Panc1 (cell line): ENCODE data around the gene TMEM269. TPM values are rescaled to one million over a fixed set of nuclear protein-coding genes. Genes with fewer than 3 reads are reported as not detected.

Experiments
- ATAC-seq: fragments of 200-7000 bp; cut with Tn5 transposase; 2 replicates; pipeline ENCODE4 v1.9.1; 2020; ENCODE audit warnings: mild to moderate bottlenecking, moderate library complexity
- BruUV-seq: library from RNA; stranded (reverse); fragments of 400-500 nt; replicated peaks from 2 replicates; lab custom pipeline; 2021; lab: Mats Ljungman, UMichigan
- CTCF ChIA-PET: fragments of 300-600 bp; sonication (Branson Sonifier 250); formaldehyde crosslinking; loops from one replicate; lab custom pipeline; 2022; ENCODE audit warnings: antibody characterized with exemption; lab: Charles Lee
- POLR2A ChIA-PET: fragments of 300-600 bp; sonication (Branson Sonifier 250); formaldehyde crosslinking; loops from one replicate; lab custom pipeline; 2022; ENCODE audit warnings: antibody characterized with exemption; lab: Charles Lee
- DNase-seq: peaks from one replicate; pipeline ENCODE4 v3.0.0-alpha.2; 2010; ENCODE audit warnings: low read depth, low spot score
- H3K27ac ChIP-seq: 2 replicates; pipeline ENCODE4 v1.5.1; 2011; ENCODE audit warnings: mild to moderate bottlenecking, low read length, inconsistent platforms
- H3K27me3 ChIP-seq: fragments of 200-500 bp; sonication (Bioruptor generic); 2 replicates; pipeline ENCODE4 v1.6.0; 2014; ENCODE audit warnings: low read length, inconsistent platforms; ENCODE audit not compliant: control insufficient read depth, insufficient read depth
- H3K36me3 ChIP-seq: fragments of 200-500 bp; sonication (Bioruptor generic); 2 replicates; pipeline ENCODE4 v1.5.1; 2014; ENCODE audit warnings: inconsistent platforms, mild to moderate bottlenecking, low read length, moderate library complexity; ENCODE audit not compliant: control insufficient read depth, insufficient read depth
- H3K4me1 ChIP-seq: 2 replicates; pipeline ENCODE4 v1.5.1; 2011; ENCODE audit warnings: inconsistent platforms, mild to moderate bottlenecking, low read length, moderate library complexity; ENCODE audit not compliant: control insufficient read depth, insufficient read depth
- H3K4me3 ChIP-seq, 2 experiments: 2 replicates each; pipeline ENCODE4 v1.5.1; 2011 to 2012; ENCODE audit warnings: low read depth in 2 of 2, low read length in 2 of 2, mild to moderate bottlenecking in 2 of 2, inconsistent platforms in 1 of 2, moderate library complexity in 1 of 2
- H3K9me3 ChIP-seq: fragments of 200-500 bp; sonication (Bioruptor generic); 2 replicates; pipeline ENCODE4 v1.5.1; 2014; ENCODE audit warnings: low read depth, mild to moderate bottlenecking, inconsistent platforms, low read length, moderate library complexity; ENCODE audit not compliant: control insufficient read depth, insufficient read depth
- POLR2AphosphoS5 ChIP-seq: IDR thresholded peaks from 2 replicates; pipeline ENCODE4 v1.6.1; 2012; ENCODE audit warnings: mild to moderate bottlenecking, low read depth, low read length, moderate library complexity
- REST ChIP-seq, 2 experiments: IDR thresholded peaks; 2 replicates each; pipeline ENCODE4 v1.6.1; 2011 to 2012; ENCODE audit warnings: low read depth in 2 of 2, control low read depth in 1 of 2, low read length in 1 of 2, mild to moderate bottlenecking in 1 of 2, moderate library complexity in 1 of 2; ENCODE audit not compliant: insufficient read depth in 1 of 2
- SIN3A ChIP-seq: IDR thresholded peaks from 2 replicates; pipeline ENCODE4 v1.6.1; 2012; ENCODE audit warnings: low read depth, mild to moderate bottlenecking, low read length, moderate library complexity, borderline replicate concordance; ENCODE audit not compliant: insufficient read depth
- TCF7L2 ChIP-seq: IDR thresholded peaks from 2 replicates; pipeline ENCODE4 v1.6.1; 2011; ENCODE audit warnings: mild to moderate bottlenecking, low read depth, low read length, inconsistent platforms
- in situ Hi-C: cut with HindIII; loops from 2 replicates; pipeline ENCODE4 v1.10.0; 2016; ENCODE audit warnings: low sequenced_read_pairs, low pct_unique_long_range_greater_than_20kb
- intact Hi-C: fragments of 100-400 bp; cut with micrococcal nuclease; formaldehyde crosslinking; loops from one replicate; pipeline ENCODE4 v1.10.0; 2022; ENCODE audit not compliant: unreplicated experiment
- total RNA-seq: library from RNA; stranded (reverse); gene quantifications from one replicate; pipeline ENCODE4 v1.2.1, GENCODE V29; 2021; ENCODE audit not compliant: unreplicated experiment
- TF ChIP-seq, protein P1 (sequence below): fragments of 450-650 bp; IDR thresholded peaks from 2 replicates; pipeline ENCODE4 v1.5.1; 2017; ENCODE audit warnings: mild to moderate bottlenecking

TMEM269 gene
- total RNA-seq, 1 experiment from 2014 or later = 0.13 TPM

DNA sequence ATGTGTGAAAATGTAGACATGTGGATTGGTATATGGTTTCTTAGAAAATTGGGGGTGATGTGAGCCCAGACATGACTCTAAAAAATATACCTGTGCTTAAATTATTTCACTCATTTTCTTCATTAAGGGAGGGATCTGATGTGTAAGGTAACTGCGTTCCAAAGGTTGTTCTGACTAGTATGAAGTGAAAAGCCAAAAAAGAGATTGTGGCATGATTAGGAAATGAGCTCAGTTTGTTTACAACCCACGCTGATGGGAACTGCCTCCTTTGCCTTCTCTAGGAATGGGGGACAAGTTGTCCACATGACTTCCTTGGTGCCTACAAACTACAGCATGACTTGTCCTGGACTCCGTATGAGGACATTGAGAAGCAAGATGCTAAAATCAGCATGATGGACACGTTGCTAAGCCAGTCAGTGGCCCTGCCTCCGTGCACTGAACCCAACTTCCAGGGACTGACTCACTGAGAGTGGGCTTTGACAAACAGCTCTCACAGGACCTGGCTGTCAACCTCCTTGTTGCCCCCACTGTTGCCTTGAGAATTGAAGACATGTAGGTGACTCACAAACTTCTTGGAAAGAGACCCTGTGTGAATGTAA, 9.8 kb upstream of the TMEM269 start:
- Histone ChIP-seq H3K9me3 (no peaks in the 10 kb centered on the region), H3K4me1 (no peaks in the 10 kb centered on the region), H3K27ac (no peak overlapping the region), H3K36me3 (peaks cover 4% of the 10 kb centered on the region; the same call in 1 of the 2 replicates), H3K4me3 (no peak overlapping the region), H3K27me3 (no peaks in the 10 kb centered on the region)
- DNase-seq = no peak
- in situ Hi-C loops = no loop called here
- ATAC-seq = no peak
- POLR2A ChIA-PET = no interaction called here
- no TSS peak for BruUV-seq
- CTCF ChIA-PET = no interaction called here
- TF ChIP-seq POLR2AphosphoS5 (no peak), TCF7L2 (no peak), REST (IDR thresholded peaks at IDR 0.05; ENCODE audit: insufficient read depth in 1 of 2, low read depth in 2 of 2, low read length in 1 of 2) (no peak), SIN3A (no peak)
- TF ChIP-seq, protein P1, sequence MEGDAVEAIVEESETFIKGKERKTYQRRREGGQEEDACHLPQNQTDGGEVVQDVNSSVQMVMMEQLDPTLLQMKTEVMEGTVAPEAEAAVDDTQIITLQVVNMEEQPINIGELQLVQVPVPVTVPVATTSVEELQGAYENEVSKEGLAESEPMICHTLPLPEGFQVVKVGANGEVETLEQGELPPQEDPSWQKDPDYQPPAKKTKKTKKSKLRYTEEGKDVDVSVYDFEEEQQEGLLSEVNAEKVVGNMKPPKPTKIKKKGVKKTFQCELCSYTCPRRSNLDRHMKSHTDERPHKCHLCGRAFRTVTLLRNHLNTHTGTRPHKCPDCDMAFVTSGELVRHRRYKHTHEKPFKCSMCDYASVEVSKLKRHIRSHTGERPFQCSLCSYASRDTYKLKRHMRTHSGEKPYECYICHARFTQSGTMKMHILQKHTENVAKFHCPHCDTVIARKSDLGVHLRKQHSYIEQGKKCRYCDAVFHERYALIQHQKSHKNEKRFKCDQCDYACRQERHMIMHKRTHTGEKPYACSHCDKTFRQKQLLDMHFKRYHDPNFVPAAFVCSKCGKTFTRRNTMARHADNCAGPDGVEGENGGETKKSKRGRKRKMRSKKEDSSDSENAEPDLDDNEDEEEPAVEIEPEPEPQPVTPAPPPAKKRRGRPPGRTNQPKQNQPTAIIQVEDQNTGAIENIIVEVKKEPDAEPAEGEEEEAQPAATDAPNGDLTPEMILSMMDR = no peak
- intact Hi-C loops = loop anchor here (5.0 kb wide), 1 partner anchor 297 kb away; no protein-coding TSS in a partner anchor

DNA sequence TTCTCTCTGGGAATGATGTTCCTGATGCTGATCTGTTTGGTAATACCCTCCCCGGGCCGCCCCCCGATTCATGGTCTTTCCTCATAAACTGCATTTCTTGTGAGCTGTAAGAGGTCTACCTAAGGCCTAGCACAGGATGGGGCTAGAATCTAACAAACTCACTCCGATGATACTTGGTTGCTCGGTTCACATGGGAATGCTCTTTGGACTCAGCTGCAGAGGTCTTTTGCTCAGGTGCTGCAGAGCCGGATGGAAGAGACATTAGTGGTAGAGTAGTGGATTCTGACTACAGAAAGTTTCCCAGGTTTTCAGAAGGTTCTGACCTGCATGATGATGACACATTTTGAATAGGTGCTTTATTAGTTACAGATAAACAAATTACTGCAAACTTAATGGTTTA, 8.3 kb upstream of the TMEM269 start:
- no peak overlapping the region for H3K27ac ChIP-seq
- no peak overlapping the region for H3K4me3 ChIP-seq
- ChIA-PET CTCF (interaction anchor here (1.4 kb wide), 1 partner anchor 297 kb away, joined by 7 read pairs; no protein-coding TSS in a partner anchor), POLR2A (interaction anchor here (0.6 kb wide), 1 partner anchor 113 kb away, joined by 3 read pairs; no protein-coding TSS in a partner anchor)
- no TSS peak for BruUV-seq
- H3K36me3 ChIP-seq = peaks cover 4% of the 10 kb centered on the region; the same call in 1 of the 2 replicates
- no peaks in the 10 kb centered on the region for H3K9me3 ChIP-seq
- in situ Hi-C loops = no loop called here
- no peaks in the 10 kb centered on the region for H3K27me3 ChIP-seq
- intact Hi-C loops = loop anchor here (5.0 kb wide), 1 partner anchor 296 kb away; no protein-coding TSS in a partner anchor
- ATAC-seq (no peak), DNase-seq (no peak)
- TF ChIP-seq TCF7L2 (no peak), POLR2AphosphoS5 (no peak), REST (IDR thresholded peaks at IDR 0.05; ENCODE audit: insufficient read depth in 1 of 2, low read depth in 2 of 2, low read length in 1 of 2) (no peak), SIN3A (no peak)
- TF ChIP-seq, protein P1 = no peak
- H3K4me1 ChIP-seq = no peaks in the 10 kb centered on the region
